NB4 (cell line): ENCODE data around the gene SEMA4B.
"Not testable (repeated sequence)": the region's sequence is repeated elsewhere in the genome, so short reads cannot be mapped to it uniquely, and the experiment has no call there.

Experiments used
- DNase-seq: peaks from one replicate; pipeline ENCODE4 v3.0.0; 2010; ENCODE audit warnings: low read depth
- H3K4me3 ChIP-seq: one replicate; pipeline ENCODE4 v1.5.1; 2011; ENCODE audit warnings: mild to moderate bottlenecking, low read depth, low read length, moderate library complexity
- MYC ChIP-seq: IDR thresholded peaks from 2 replicates; pipeline ENCODE4 v1.6.1; 2011; ENCODE audit warnings: low read depth, low read length
- POLR2A ChIP-seq: IDR thresholded peaks from 2 replicates; pipeline ENCODE4 v1.6.1; 2011; ENCODE audit warnings: mild to moderate bottlenecking; ENCODE audit not compliant: insufficient read length; ENCODE audit errors: extremely low read depth
- TF ChIP-seq, protein P1 (sequence below): IDR thresholded peaks from one replicate; pipeline ENCODE4 v1.5.1; 2012; ENCODE audit warnings: low read depth, low read length
- TF ChIP-seq, protein P2 (sequence below): IDR thresholded peaks from 2 replicates; pipeline ENCODE4 v1.6.1; 2011; ENCODE audit warnings: low read depth, low read length

SEMA4B gene

DNA sequence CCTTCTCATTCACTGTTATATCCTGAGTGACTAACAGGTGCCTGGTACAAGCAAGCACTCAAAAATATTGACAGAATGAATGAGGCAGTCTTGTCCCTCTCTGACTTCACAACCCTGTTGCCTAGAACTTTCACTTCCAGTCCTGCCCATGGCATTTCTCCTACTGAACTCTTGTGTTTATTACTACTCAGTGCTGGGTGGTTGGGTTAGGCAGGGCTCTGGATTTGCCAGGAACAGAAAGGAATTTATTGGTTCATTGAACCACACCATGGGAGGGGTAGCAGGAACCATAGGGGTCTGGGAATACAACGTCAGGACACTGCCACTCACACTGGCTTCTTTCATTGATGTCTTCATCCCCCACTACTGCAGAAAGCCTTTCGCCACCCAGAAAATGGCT is 41.9 kb upstream of the SEMA4B start:
- TF ChIP-seq, protein P1, sequence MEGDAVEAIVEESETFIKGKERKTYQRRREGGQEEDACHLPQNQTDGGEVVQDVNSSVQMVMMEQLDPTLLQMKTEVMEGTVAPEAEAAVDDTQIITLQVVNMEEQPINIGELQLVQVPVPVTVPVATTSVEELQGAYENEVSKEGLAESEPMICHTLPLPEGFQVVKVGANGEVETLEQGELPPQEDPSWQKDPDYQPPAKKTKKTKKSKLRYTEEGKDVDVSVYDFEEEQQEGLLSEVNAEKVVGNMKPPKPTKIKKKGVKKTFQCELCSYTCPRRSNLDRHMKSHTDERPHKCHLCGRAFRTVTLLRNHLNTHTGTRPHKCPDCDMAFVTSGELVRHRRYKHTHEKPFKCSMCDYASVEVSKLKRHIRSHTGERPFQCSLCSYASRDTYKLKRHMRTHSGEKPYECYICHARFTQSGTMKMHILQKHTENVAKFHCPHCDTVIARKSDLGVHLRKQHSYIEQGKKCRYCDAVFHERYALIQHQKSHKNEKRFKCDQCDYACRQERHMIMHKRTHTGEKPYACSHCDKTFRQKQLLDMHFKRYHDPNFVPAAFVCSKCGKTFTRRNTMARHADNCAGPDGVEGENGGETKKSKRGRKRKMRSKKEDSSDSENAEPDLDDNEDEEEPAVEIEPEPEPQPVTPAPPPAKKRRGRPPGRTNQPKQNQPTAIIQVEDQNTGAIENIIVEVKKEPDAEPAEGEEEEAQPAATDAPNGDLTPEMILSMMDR: no peak
- TF ChIP-seq POLR2A (no peak), MYC (no peak)
- TF ChIP-seq, protein P2, sequence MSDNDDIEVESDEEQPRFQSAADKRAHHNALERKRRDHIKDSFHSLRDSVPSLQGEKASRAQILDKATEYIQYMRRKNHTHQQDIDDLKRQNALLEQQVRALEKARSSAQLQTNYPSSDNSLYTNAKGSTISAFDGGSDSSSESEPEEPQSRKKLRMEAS: no peak
- DNase-seq: no peak
- no peak overlapping the region for H3K4me3 ChIP-seq

DNA sequence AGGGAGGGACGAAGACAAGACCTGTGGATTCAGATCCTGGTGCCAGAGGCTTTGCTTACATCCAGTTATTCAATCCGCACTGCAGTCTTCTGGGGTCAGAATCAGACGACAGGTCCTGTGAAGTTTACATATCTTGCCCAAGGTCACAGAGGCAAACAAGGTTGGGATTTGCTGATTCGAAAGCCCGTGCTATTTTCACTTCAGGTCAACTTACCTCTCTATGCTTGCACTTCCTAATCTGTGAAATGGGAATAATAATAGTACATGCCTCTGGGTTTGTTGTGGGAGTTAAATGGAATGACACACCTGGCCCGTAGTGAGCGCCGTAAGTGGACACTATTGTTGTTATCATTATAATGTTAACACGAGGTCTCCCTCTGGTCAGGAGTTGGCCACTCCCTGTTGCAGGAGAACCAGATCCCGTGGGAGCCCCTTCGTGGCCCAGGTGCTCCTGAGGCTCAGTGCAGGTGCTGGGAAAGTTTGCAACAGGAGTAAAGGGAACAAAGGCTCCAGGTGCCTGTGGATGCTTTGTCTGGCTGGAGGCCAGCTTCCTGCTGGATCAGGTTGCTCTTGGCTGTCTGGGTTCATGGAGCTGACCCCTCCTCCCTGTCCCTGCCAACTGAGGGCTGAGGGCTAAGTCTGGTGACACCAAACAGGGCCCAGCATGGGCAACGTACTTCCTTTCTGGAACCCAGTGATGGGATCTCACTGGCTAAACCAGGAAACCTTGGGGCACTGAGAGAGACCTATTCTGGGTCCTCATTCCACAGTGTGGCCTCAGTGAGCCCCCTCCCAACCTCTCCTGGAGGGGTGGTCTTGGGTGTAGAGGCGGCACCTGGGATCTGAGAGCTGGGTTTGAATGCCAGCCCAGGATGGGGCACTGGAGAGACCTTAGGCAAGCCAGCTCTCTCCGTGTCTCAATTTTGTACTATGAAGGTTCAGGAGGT is 40.1 kb upstream of the SEMA4B start:
- H3K4me3 ChIP-seq: no peak overlapping the region
- no peak for DNase-seq
- no peak for TF ChIP-seq MYC

DNA sequence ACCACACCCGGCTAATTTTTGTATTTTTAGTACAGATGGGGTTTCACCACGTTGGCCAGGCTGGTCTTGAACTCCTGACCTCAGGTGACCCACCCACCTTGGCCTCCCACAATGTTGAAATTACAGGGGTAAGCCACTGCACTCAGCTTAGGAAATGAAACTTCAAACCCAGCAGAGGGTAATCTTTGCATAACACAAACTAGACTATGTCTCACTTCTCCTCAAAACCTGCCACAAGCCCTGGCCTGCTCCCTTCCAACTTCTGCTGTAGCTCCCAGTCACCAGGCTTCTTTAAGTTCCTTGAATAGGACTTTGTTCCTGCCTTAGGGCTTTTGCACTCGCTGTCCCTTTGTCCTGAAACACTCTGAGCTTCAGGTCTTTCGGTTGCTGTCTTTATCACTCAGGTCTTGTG is 39.2 kb upstream of the SEMA4B start:
- DNase-seq: peak; percentile 52
- no peak for TF ChIP-seq POLR2A
- no peak overlapping the region for H3K4me3 ChIP-seq

DNA sequence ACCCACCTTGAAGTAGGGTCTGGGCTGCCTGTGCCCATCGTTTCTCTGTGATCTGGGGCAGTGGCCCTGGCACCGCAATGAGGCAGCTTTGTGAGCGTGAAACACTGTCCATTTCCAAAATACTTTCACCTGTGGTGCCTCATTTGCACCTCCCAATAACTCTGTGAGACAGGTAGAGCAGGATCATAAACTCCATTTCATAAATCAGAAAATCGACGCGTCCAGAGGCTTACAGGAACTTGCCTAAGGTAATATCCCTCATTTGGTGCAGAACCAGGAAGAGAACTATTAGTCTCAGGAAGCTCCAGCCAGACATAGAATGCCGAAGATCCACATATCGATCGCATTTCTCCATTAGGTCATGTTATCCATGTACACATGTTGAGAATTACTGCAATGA is 38.2 kb upstream of the SEMA4B start:
- H3K4me3 ChIP-seq: no peak overlapping the region
- no peak for DNase-seq
- TF ChIP-seq, protein P2: no peak
- TF ChIP-seq POLR2A (no peak), MYC (no peak)
- TF ChIP-seq, protein P1: no peak

DNA sequence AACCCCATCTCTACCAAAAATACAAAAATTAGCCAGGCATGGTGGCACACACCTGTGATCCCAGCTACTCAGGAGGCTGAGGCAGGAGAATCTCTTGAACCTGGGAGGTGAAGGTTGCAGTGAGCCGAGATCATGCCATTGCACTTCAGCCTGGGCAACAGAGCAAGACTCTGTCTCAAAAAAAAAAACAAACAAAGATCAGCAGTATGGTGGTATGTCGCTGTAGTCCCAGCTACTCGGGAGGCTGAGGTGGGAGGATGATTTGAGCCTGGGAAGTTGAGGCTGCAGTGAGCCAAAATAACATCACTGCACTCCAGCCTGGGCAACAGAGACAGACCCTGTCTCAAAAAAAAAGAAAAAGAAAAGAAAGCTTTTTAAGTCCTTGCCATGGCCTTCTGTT is 36.9 kb upstream of the SEMA4B start:
- not testable (repeated sequence) for DNase-seq, H3K4me3 ChIP-seq

DNA sequence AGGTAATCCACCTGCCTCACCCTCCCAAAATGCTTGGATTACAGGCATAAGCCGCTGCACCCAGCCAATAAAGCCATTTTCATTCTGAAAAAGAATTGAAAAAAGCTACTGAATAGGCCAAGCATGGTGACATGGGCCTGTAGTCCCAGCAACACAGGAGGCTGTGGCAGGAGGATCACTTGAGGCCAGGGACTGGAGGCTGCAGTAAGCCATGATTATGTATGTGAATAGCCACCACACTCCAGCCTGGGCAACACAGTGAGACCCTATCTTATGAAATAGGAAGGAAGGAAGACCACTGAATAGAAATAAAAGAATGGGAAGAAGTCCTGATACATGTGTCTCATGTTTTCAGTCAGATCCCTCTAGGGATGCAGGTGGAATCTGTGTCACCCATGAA is 36.0 kb upstream of the SEMA4B start:
- TF ChIP-seq MYC (no peak), POLR2A (no peak)
- TF ChIP-seq, protein P2: no peak
- TF ChIP-seq, protein P1: no peak
- DNase-seq: no peak
- no peak overlapping the region for H3K4me3 ChIP-seq

DNA sequence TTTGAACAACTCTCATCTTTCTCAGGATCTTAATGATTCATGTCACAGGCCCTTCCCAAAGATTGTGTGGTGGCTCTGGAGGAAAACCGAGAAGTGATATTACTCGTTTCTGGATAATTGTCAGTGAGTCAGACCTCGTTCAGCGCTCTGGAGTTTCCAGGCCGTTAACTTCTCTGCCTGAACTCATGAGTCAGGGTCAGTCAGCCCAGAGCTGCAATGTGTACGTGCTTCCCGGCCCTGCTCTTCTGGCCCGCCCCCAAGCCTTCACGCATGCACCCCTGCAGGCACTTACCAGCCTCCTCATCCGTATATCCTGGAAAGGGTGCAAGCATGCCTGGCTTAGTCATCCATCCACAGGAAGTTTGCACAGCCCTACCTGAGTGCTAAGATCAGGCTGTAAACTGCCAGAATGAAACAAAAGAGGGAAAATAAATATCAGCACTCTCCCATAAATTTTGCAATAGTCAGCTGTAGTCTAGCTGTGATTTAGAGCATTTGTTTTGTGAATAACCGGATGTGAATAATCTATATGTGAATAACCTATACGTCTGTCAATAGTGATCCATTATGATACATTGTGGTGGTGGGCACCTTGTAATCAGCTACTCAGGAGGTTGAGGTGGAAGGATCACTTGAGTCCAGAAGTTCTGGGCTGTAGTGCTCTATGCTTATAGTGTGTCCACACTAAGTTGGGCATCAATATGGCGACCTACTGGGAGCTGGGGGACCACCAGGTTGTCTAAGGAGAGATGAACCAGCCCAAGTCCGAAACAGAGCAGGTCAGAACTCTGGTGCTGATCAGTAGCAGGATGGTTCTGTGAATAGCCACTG is 35.3 kb upstream of the SEMA4B start:
- no peak overlapping the region for H3K4me3 ChIP-seq
- peak; percentile 85 for DNase-seq
- TF ChIP-seq MYC (no peak), POLR2A (no peak)
- TF ChIP-seq, protein P2: no peak
- TF ChIP-seq, protein P1: no peak
